ENCODE results near the gene MSANTD4. TPM values are rescaled to one million over a fixed set of nuclear protein-coding genes. Genes with fewer than 3 reads are reported as not detected.
"Not testable (repeated sequence)": the region's sequence is repeated elsewhere in the genome, so short reads cannot be mapped to it uniquely, and the experiment has no call there.

The MSANTD4 gene
- 37.4 and 46.6 TPM in 2 replicates for total RNA-seq

- DNase-seq (ENCODE audit: low read depth): peak; percentile 99
- no peak for TF ChIP-seq CTCF (IDR thresholded peaks at IDR 0.05; ENCODE audit: insufficient read depth, low read depth, low read length)
Measured at GRCh38 chr11:106021967-106022794, at the start of gene MSANTD4. Gene MSANTD4 (minus strand): TSS chr11:106022240. CDS start chr11:106010917, 11,323 bp downstream.

GRCh38 chr11:106070606-106071005, 48.6 kb upstream of the MSANTD4 start:
- DNase-seq (ENCODE audit: low read depth): peak; percentile 38
- no peak for TF ChIP-seq CTCF (IDR thresholded peaks at IDR 0.05; ENCODE audit: insufficient read depth, low read depth, low read length)
- H3K4me3 ChIP-seq (ENCODE audit: low read depth, low read length): no peak overlapping the region

More at GRCh38 chr11:106021967-106022794, at the start of gene MSANTD4:
- peak within 1 kb of the TSS; percentile 94 for H3K4me3 ChIP-seq (ENCODE audit: low read depth, low read length)

- no peak for TF ChIP-seq CTCF (IDR thresholded peaks at IDR 0.05; ENCODE audit: insufficient read depth, low read depth, low read length)
- no peak overlapping the region for H3K4me3 ChIP-seq (ENCODE audit: low read depth, low read length)
- DNase-seq (ENCODE audit: low read depth): no peak
Measured at GRCh38 chr11:106063009-106063408, 41.0 kb upstream of the MSANTD4 start.

GRCh38 chr11:106061954-106062949, 40.2 kb upstream of the MSANTD4 start:
- TF ChIP-seq CTCF (IDR thresholded peaks at IDR 0.05; ENCODE audit: insufficient read depth, low read depth, low read length): no peak
- no peak for DNase-seq (ENCODE audit: low read depth)
- no peak overlapping the region for H3K4me3 ChIP-seq (ENCODE audit: low read depth, low read length)

GRCh38 chr11:106061249-106061784, 39.3 kb upstream of the MSANTD4 start:
- no peak for DNase-seq (ENCODE audit: low read depth)
- no peak overlapping the region for H3K4me3 ChIP-seq (ENCODE audit: low read depth, low read length)
- no peak for TF ChIP-seq CTCF (IDR thresholded peaks at IDR 0.05; ENCODE audit: insufficient read depth, low read depth, low read length)

GRCh38 chr11:106059617-106060016, 37.6 kb upstream of the MSANTD4 start:
- DNase-seq (ENCODE audit: low read depth): no peak
- no peak overlapping the region for H3K4me3 ChIP-seq (ENCODE audit: low read depth, low read length)
- no peak for TF ChIP-seq CTCF (IDR thresholded peaks at IDR 0.05; ENCODE audit: insufficient read depth, low read depth, low read length)

- not testable (repeated sequence) for DNase-seq (ENCODE audit: low read depth); H3K4me3 ChIP-seq (ENCODE audit: low read depth, low read length)
Measured at GRCh38 chr11:106058377-106058776, 36.3 kb upstream of the MSANTD4 start.

Measured in fibroblast of villous mesenchyme (primary cell).